B cell (primary cell): ENCODE results near the gene MAMDC4. TPM values are rescaled to one million over a fixed set of nuclear protein-coding genes. Genes with fewer than 3 reads are reported as not detected.

Source experiments
- ATAC-seq: fragments of 200-7000 bp; cut with Tn5 transposase; one replicate; pipeline ENCODE4 v1.10.0; 2021; ENCODE audit warnings: low read depth, mild to moderate bottlenecking, moderate number of reproducible peaks, moderate library complexity
- CTCF ChIA-PET: fragments of 350-600 bp; sonication (Branson Sonifier 250); formaldehyde crosslinking; loops from one replicate; lab custom pipeline; 2021; ENCODE audit warnings: antibody characterized with exemption, inconsistent platforms; lab: Charles Lee
- POLR2A ChIA-PET: fragments of 350-600 bp; sonication (Branson Sonifier 250); formaldehyde crosslinking; loops from one replicate; lab custom pipeline; 2021; ENCODE audit warnings: antibody characterized with exemption; lab: Charles Lee
- DNase-seq: peaks from one replicate; pipeline ENCODE4 v3.0.0; 2013
- H2AFZ ChIP-seq: 2 replicates; pipeline ENCODE4 v1.6.1; 2012; ENCODE audit warnings: mild to moderate bottlenecking, low read depth, low read length; ENCODE audit not compliant: insufficient read depth, poor library complexity, severe bottlenecking
- H3K27ac ChIP-seq, 2 donors: 1 replicate in 1 of 2; 2 replicates in 1 of 2; pipeline ENCODE4 v1.5.1; 2012 to 2013; ENCODE audit warnings: low read length in 2 of 2, mild to moderate bottlenecking in 2 of 2, moderate library complexity in 1 of 2
- H3K27me3 ChIP-seq, 4 experiments: fragments of 200-600 bp in 1 of 4; sonication (generic) in 1 of 4; replicated peaks in 1 of 4; 1 replicate in 2 of 4; 2 replicates in 2 of 4; pipeline versions ENCODE4 v1.6.1 to v1.7.0; 2013 to 2016; ENCODE audit warnings: low read length in 3 of 4, mild to moderate bottlenecking in 2 of 4, mixed read lengths in 1 of 4, moderate library complexity in 1 of 4; ENCODE audit not compliant: insufficient read depth in 4 of 4, control insufficient read depth in 3 of 4; ENCODE audit errors: control extremely low read depth in 1 of 4
- H3K36me3 ChIP-seq, 2 experiments: replicated peaks in 1 of 2; 1 replicate in 1 of 2; 2 replicates in 1 of 2; pipeline versions ENCODE4 v1.6.1 to v1.7.1; 2013; ENCODE audit warnings: low read length in 1 of 2; ENCODE audit not compliant: insufficient read depth in 2 of 2, control insufficient read depth in 1 of 2; ENCODE audit errors: control extremely low read depth in 1 of 2, extremely low read depth in 1 of 2
- H3K4me1 ChIP-seq, 2 donors: fragments of 200-600 bp in 1 of 2; sonication (generic) in 1 of 2; 1 replicate in 1 of 2; 2 replicates in 1 of 2; pipeline versions ENCODE4 v1.5.1 to v1.6.1; 2013 to 2017; ENCODE audit warnings: low read length in 2 of 2; ENCODE audit not compliant: control insufficient read depth in 2 of 2, insufficient read depth in 2 of 2
- H3K4me2 ChIP-seq: replicated peaks from 2 replicates; pipeline ENCODE3; 2012; ENCODE audit warnings: mild to moderate bottlenecking, low read depth, low read length; ENCODE audit not compliant: poor library complexity, severe bottlenecking
- H3K4me3 ChIP-seq, 5 experiments: fragments of 200-600 bp in 1 of 5; sonication (generic) in 1 of 5; 1 replicate in 3 of 5; 2 replicates in 2 of 5; pipeline versions ENCODE4 v1.5.1 to v1.7.0; 2011 to 2016; ENCODE audit warnings: low read length in 4 of 5, mild to moderate bottlenecking in 4 of 5, low read depth in 2 of 5, control low read depth in 1 of 5, moderate library complexity in 1 of 5; ENCODE audit not compliant: insufficient read depth in 1 of 5; ENCODE audit errors: control extremely low read depth in 1 of 5, extremely low read depth in 1 of 5
- H3K79me2 ChIP-seq: fragments of 200-600 bp; sonication (generic); one replicate; pipeline ENCODE4 v1.6.0; 2016; ENCODE audit warnings: low read length; ENCODE audit not compliant: control insufficient read depth, insufficient read depth
- H3K9ac ChIP-seq: fragments of 200-600 bp; sonication (generic); 2 replicates; pipeline ENCODE4 v1.6.1; 2017; ENCODE audit warnings: mild to moderate bottlenecking, low read length, moderate library complexity
- H3K9me3 ChIP-seq, 3 donors: one replicate each; pipeline versions ENCODE4 v1.6.1 to v1.7.1; 2013; ENCODE audit warnings: low read length in 2 of 3; ENCODE audit not compliant: control insufficient read depth in 2 of 3, insufficient read depth in 1 of 3; ENCODE audit errors: control extremely low read depth in 1 of 3
- H4K20me1 ChIP-seq: 2 replicates; pipeline ENCODE4 v1.6.0; 2012; ENCODE audit warnings: mild to moderate bottlenecking, low read length; ENCODE audit not compliant: insufficient read depth, control insufficient read depth, poor library complexity, severe bottlenecking
- H3K27ac Mint-ChIP-seq: one replicate; pipeline ENCODE4 v1.8.0; 2021; ENCODE audit warnings: mixed read lengths
- H3K27me3 Mint-ChIP-seq: one replicate; pipeline ENCODE4 v1.8.0; 2021; ENCODE audit warnings: mixed read lengths
- H3K4me1 Mint-ChIP-seq: one replicate; pipeline ENCODE4 v1.8.0; 2021; ENCODE audit warnings: mixed read lengths
- H3K4me3 Mint-ChIP-seq: one replicate; pipeline ENCODE4 v1.8.0; 2021; ENCODE audit warnings: mixed read lengths
- H3K9me3 Mint-ChIP-seq: one replicate; pipeline ENCODE4 v1.8.0; 2022; ENCODE audit warnings: mixed read lengths; ENCODE audit not compliant: insufficient read depth
- EZH2 ChIP-seq: IDR thresholded peaks from 2 replicates; pipeline ENCODE4 v1.6.1; 2012; ENCODE audit warnings: borderline replicate concordance, low read depth, mild to moderate bottlenecking, moderate library complexity, low read length; ENCODE audit not compliant: insufficient read depth, poor library complexity, severe bottlenecking
- WGBS: methylation state at CpG from one replicate; pipeline ENCODE4 v1.1.5; 2013; ENCODE audit warnings: missing lambda C conversion rate; ENCODE audit not compliant: insufficient coverage; 5-methylcytosine and 5-hydroxymethylcytosine counted together
- intact Hi-C: fragments of 100-400 bp; cut with micrococcal nuclease; formaldehyde crosslinking; loops from one replicate; pipeline ENCODE4 v1.10.0; 2022
- polyA plus RNA-seq: library from polyadenylated mRNA; depleted of rRNA; stranded (reverse); fragments of >200 nt; gene quantifications from 2 replicates; pipeline ENCODE4 v1.2.3, GENCODE V29; 2012
- total RNA-seq, 2 donors: library from RNA; stranded (reverse); fragments of 120-200 nt in 1 of 2; gene quantifications; 1 replicate in 1 of 2; 2 replicates in 1 of 2; pipeline versions ENCODE4 v1.2.3 to v1.2.4, GENCODE V29; 2013 to 2022
- TF ChIP-seq, protein P1 (sequence below): fragments of 200-600 bp; IDR thresholded peaks from one replicate; pipeline ENCODE4 v1.8.0; 2022; ENCODE audit warnings: antibody characterized with exemption, mild to moderate bottlenecking

Gene MAMDC4
- total and polyA plus RNA-seq, 2 donors (not counting 1 experiment from before 2014, with no cell fraction given), result 5.4 to 6.8 TPM

DNA sequence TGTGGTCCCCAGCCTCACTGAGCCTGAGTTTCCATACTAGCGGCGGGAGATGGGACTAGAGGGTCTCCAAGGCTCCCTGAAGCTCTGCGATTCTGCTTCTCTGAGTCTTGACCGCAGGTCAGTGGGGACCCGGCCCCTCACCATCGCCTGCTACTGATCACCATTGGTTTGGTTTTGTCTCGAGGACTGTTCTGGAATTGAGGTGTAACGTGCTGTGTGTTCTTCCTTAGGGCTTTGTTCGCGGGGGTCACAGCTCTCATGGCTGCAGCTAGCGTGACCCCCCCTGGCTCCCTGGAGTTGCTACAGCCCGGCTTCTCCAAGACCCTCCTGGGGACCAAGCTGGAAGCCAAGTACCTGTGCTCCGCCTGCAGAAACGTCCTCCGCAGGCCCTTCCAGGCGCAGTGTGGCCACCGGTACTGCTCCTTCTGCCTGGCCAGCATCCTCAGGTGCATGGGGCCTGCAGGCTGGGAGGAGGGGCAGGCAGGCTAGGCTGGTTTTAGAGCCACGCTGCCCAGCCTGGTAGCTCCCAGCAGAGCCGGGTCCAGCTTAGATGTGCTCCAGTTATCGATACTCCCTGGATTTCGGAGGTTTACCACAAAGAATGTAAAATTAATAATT lies 46.4 kb downstream of the MAMDC4 start:
- no peak overlapping the region for H3K27ac Mint-ChIP-seq
- intact Hi-C loops, result no loop called here
- TF ChIP-seq, protein P1, sequence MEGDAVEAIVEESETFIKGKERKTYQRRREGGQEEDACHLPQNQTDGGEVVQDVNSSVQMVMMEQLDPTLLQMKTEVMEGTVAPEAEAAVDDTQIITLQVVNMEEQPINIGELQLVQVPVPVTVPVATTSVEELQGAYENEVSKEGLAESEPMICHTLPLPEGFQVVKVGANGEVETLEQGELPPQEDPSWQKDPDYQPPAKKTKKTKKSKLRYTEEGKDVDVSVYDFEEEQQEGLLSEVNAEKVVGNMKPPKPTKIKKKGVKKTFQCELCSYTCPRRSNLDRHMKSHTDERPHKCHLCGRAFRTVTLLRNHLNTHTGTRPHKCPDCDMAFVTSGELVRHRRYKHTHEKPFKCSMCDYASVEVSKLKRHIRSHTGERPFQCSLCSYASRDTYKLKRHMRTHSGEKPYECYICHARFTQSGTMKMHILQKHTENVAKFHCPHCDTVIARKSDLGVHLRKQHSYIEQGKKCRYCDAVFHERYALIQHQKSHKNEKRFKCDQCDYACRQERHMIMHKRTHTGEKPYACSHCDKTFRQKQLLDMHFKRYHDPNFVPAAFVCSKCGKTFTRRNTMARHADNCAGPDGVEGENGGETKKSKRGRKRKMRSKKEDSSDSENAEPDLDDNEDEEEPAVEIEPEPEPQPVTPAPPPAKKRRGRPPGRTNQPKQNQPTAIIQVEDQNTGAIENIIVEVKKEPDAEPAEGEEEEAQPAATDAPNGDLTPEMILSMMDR, result no peak
- no peak for TF ChIP-seq EZH2

DNA sequence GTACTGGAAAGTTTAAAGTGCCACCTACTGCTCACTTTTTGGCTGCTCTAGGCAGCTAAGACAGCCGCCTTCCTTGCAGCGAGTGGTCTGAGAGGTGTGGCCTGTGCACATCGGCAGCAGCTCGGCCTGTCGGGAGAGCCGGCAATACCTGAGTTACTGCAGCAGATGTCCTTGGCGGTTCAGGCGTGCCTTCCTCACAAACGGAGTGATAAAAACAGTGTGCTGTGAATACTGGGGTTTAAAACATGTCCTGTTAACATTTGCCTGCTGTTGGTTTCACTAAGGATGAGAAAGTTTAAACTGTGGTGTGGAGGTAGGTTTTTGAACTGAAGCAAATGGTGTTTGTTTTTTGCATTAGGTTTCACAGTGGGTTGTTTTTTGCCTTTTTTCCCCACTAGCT lies 47.0 kb downstream of the MAMDC4 start:
- H3K9me3 ChIP-seq, result no peaks in the 10 kb centered on the region
- Mint-ChIP-seq H3K9me3 (no peaks in the 10 kb centered on the region), H3K4me3 (no peak overlapping the region), H3K4me1 (peaks cover 48% of the 10 kb centered on the region), H3K27ac (peak overlapping the region; percentile 84), H3K27me3 (no peaks in the 10 kb centered on the region)
- H3K79me2 ChIP-seq, result peaks cover 80% of the 10 kb centered on the region
- H3K4me2 ChIP-seq, result no peak overlapping the region
- intact Hi-C loops, result no loop called here
- H4K20me1 ChIP-seq, result peaks cover 53% of the 10 kb centered on the region
- H3K4me1 ChIP-seq, result peaks cover 24 to 45% of the 10 kb centered on the region in 2 donors
- TF ChIP-seq EZH2, result no peak
- H3K27me3 ChIP-seq, result no peaks in the 10 kb centered on the region
- POLR2A ChIA-PET, result no interaction called here
- DNase-seq (peak; percentile 38), ATAC-seq (no peak)
- H3K36me3 ChIP-seq, result peaks cover 0 to 40% of the 10 kb centered on the region in 2 experiments
- no peak overlapping the region for H2AFZ ChIP-seq
- no peak overlapping the region for H3K4me3 ChIP-seq
- WGBS, result 85% methylated on average over 9 of the region's 9 CpGs
- H3K27ac ChIP-seq, result peak overlapping the region in 1 of 2 donors; percentile 55
- CTCF ChIA-PET, result interaction anchor here (1.8 to 2.6 kb wide), 2 partner anchors 56 to 136 kb away, joined by 6 to 12 read pairs; partner anchors contain the start of gene AJM1
- H3K9ac ChIP-seq, result no peak overlapping the region

More for the DNA sequence above, 46.4 kb downstream of the MAMDC4 start:
- Histone ChIP-seq H3K36me3 (peaks cover 0 to 40% of the 10 kb centered on the region in 2 experiments), H3K4me3 (no peak overlapping the region), H3K4me2 (no peak overlapping the region), H2AFZ (no peak overlapping the region), H3K4me1 (peaks cover 24 to 45% of the 10 kb centered on the region in 2 donors), H3K27me3 (no peaks in the 10 kb centered on the region), H3K27ac (no peak overlapping the region), H3K9ac (no peak overlapping the region), H3K9me3 (no peaks in the 10 kb centered on the region), H3K79me2 (peaks cover 80% of the 10 kb centered on the region), H4K20me1 (peaks cover 59% of the 10 kb centered on the region)
- peaks cover 49% of the 10 kb centered on the region for H3K4me1 Mint-ChIP-seq
- ChIA-PET POLR2A (interaction anchor here (0.6 kb wide), 1 partner anchor 99 kb away, joined by 7 read pairs; no protein-coding TSS in a partner anchor), CTCF (interaction anchor here (0.7 to 2.6 kb wide), 3 partner anchors 17 to 136 kb away, joined by 3 to 12 read pairs (median 6); partner anchors contain the start of gene AJM1)
- no peak for ATAC-seq
- H3K27me3 Mint-ChIP-seq, result no peaks in the 10 kb centered on the region
- no peaks in the 10 kb centered on the region for H3K9me3 Mint-ChIP-seq
- 96% methylated on average over 18 of the region's 21 CpGs for WGBS
- H3K4me3 Mint-ChIP-seq, result no peak overlapping the region
- DNase-seq, result no peak
